Smooth muscle cell of the brain vasculature (primary cell): Measurements from ENCODE around the gene IFI27L2.

Experiments
- DNase-seq: peaks from one replicate; pipeline ENCODE4 v3.0.0-alpha.2; 2012; ENCODE audit warnings: low read depth, low spot score

IFI27L2 gene

GRCh38 chr14:94123296-94123695, 6.1 kb downstream of the IFI27L2 start:
- no peak for DNase-seq

GRCh38 chr14:94122438-94122837, 7.0 kb downstream of the IFI27L2 start:
- DNase-seq, result no peak

- no peak for DNase-seq
Measured at GRCh38 chr14:94121485-94121884, 7.9 kb downstream of the IFI27L2 start.

- DNase-seq, result no peak
Measured at GRCh38 chr14:94120667-94121340, 8.6 kb downstream of the IFI27L2 start.

GRCh38 chr14:94119071-94119470, 10.3 kb downstream of the IFI27L2 start:
- no peak for DNase-seq

- DNase-seq, result no peak
Measured at GRCh38 chr14:94117856-94118255, 11.5 kb downstream of the IFI27L2 start.

- DNase-seq, result no peak
Measured at GRCh38 chr14:94116701-94117100, 12.7 kb downstream of the IFI27L2 start.

- DNase-seq, result no peak
Measured at GRCh38 chr14:94115631-94116030, 13.8 kb downstream of the IFI27L2 start.

- no peak for DNase-seq
Measured at GRCh38 chr14:94115058-94115591, 14.3 kb downstream of the IFI27L2 start.

- no peak for DNase-seq
Measured at GRCh38 chr14:94114589-94115057, 14.8 kb downstream of the IFI27L2 start.

- no peak for DNase-seq
Measured at GRCh38 chr14:94113908-94114588, 15.4 kb downstream of the IFI27L2 start.

- no peak for DNase-seq
Measured at GRCh38 chr14:94113490-94113889, 15.9 kb downstream of the IFI27L2 start.

GRCh38 chr14:94113073-94113472, 16.3 kb downstream of the IFI27L2 start:
- no peak for DNase-seq

GRCh38 chr14:94112513-94113063, 16.8 kb downstream of the IFI27L2 start:
- DNase-seq, result no peak

- no peak for DNase-seq
Measured at GRCh38 chr14:94111276-94112095, 17.9 kb downstream of the IFI27L2 start.

GRCh38 chr14:94110552-94111181, 18.7 kb downstream of the IFI27L2 start, which contains the start of gene IFI27:
IFI27 (plus strand) TSS chr14:94110736.
- no peak for DNase-seq

- DNase-seq, result no peak
Measured at GRCh38 chr14:94109915-94110250, 19.5 kb downstream of the IFI27L2 start.

GRCh38 chr14:94104731-94105130, 24.7 kb downstream of the IFI27L2 start:
- DNase-seq, result no peak

GRCh38 chr14:94103554-94104150, 25.8 kb downstream of the IFI27L2 start:
- DNase-seq, result no peak

GRCh38 chr14:94102768-94103482, 26.5 kb downstream of the IFI27L2 start:
- no peak for DNase-seq
